ENCODE results near the gene HORMAD2.

DNA sequence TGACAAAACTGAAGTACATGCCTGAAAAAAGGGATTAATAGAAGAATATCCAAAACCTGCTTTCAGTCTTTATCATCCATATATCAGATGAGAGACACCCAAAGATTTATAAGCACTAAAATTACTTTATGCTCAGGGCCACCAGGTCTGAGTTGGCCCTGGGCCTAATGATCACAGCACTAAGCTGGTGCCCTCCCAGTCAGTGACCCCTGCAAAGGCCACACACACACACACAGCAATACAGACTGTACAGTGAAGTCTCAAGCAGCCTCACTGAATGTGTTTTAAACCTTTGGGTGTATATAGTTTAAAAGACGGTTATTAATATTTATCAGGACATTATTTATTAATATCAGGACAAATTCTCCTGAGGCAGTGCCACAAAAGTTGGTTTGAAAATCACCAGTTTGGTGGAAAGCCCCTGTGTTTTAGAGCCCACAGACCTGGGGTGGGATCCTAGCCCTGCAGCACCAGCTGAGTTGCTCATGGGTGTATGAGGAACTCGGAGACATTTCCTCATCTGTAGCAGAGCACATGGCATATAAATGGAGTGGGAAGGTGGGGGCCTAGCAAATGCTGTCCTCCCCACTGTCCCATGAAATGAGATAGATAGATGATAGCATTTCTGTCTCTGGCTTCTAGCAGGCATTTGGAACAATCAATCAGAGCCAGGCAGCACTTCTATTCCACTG is 48.4 kb upstream of the HORMAD2 start:
- TF ChIP-seq POLR2A (IDR thresholded peaks at IDR 0.05) (no peak), EP300 (IDR thresholded peaks at IDR 0.05) (no peak)
- TF ChIP-seq, protein P1, sequence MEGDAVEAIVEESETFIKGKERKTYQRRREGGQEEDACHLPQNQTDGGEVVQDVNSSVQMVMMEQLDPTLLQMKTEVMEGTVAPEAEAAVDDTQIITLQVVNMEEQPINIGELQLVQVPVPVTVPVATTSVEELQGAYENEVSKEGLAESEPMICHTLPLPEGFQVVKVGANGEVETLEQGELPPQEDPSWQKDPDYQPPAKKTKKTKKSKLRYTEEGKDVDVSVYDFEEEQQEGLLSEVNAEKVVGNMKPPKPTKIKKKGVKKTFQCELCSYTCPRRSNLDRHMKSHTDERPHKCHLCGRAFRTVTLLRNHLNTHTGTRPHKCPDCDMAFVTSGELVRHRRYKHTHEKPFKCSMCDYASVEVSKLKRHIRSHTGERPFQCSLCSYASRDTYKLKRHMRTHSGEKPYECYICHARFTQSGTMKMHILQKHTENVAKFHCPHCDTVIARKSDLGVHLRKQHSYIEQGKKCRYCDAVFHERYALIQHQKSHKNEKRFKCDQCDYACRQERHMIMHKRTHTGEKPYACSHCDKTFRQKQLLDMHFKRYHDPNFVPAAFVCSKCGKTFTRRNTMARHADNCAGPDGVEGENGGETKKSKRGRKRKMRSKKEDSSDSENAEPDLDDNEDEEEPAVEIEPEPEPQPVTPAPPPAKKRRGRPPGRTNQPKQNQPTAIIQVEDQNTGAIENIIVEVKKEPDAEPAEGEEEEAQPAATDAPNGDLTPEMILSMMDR (IDR thresholded peaks at IDR 0.05) = no peak

All from tibial nerve (tissue), 4 donors.